Activated naive CD8-positive, alpha-beta T cell (primary cell): ENCODE results near the gene IFI27.
A peak's percentile ranks its signal among the peaks of the same experiment; 100 is the strongest.
"Not testable (repeated sequence)": the region's sequence is repeated elsewhere in the genome, so short reads cannot be mapped to it uniquely, and the experiment has no call there.

Source experiments
- H3K27ac Mint-ChIP-seq: one replicate; pipeline ENCODE4 v1.8.0; 2021; ENCODE audit warnings: mixed read lengths
- H3K27me3 Mint-ChIP-seq: one replicate; pipeline ENCODE4 v1.8.0; 2021; ENCODE audit warnings: mixed read lengths
- H3K36me3 Mint-ChIP-seq: one replicate; pipeline ENCODE4 v1.8.0; 2021; ENCODE audit warnings: mixed read lengths
- H3K4me1 Mint-ChIP-seq: one replicate; pipeline ENCODE4 v1.8.0; 2021; ENCODE audit warnings: low read depth, mixed read lengths
- H3K4me3 Mint-ChIP-seq: one replicate; pipeline ENCODE4 v1.8.0; 2021; ENCODE audit warnings: mild to moderate bottlenecking, mixed read lengths
- H3K9me3 Mint-ChIP-seq: one replicate; pipeline ENCODE4 v1.8.0; 2021; ENCODE audit warnings: low read depth, mixed read lengths

The IFI27 gene

GRCh38 chr14:94110552-94111181, at the start of gene IFI27:
TSS of gene IFI27 (plus strand) at chr14:94110736.
- no peak within 1 kb of the TSS for H3K4me3 Mint-ChIP-seq

GRCh38 chr14:94062344-94062940, 48.1 kb upstream of the IFI27 start:
- Mint-ChIP-seq H3K9me3 (no peaks in the 10 kb centered on the region), H3K4me3 (no peak overlapping the region), H3K36me3 (peaks cover 8% of the 10 kb centered on the region), H3K4me1 (peaks cover 83% of the 10 kb centered on the region), H3K27me3 (no peaks in the 10 kb centered on the region), H3K27ac (peak overlapping the region; percentile 52)

More at GRCh38 chr14:94110552-94111181, at the start of gene IFI27:
- Mint-ChIP-seq H3K36me3 (peaks cover 3% of the 10 kb centered on the region), H3K27me3 (no peaks in the 10 kb centered on the region), H3K9me3 (no peaks in the 10 kb centered on the region), H3K27ac (no peak within 1 kb of the TSS), H3K4me1 (no peaks in the 10 kb centered on the region)

- peak overlapping the region; percentile 48 for H3K27ac Mint-ChIP-seq
- peaks cover 9% of the 10 kb centered on the region for H3K9me3 Mint-ChIP-seq
- no peak overlapping the region for H3K4me3 Mint-ChIP-seq
- H3K27me3 Mint-ChIP-seq, result no peaks in the 10 kb centered on the region
- peaks cover 28% of the 10 kb centered on the region for H3K36me3 Mint-ChIP-seq
- peaks cover 87% of the 10 kb centered on the region for H3K4me1 Mint-ChIP-seq
Measured at GRCh38 chr14:94066089-94066676, 44.4 kb upstream of the IFI27 start.

GRCh38 chr14:94072076-94072475, 38.5 kb upstream of the IFI27 start:
- Mint-ChIP-seq H3K36me3 (peaks cover 52% of the 10 kb centered on the region), H3K27ac (peak overlapping the region; percentile 54), H3K4me1 (peaks cover 75% of the 10 kb centered on the region), H3K9me3 (peaks cover 22% of the 10 kb centered on the region)
- not testable (repeated sequence) for H3K27me3 Mint-ChIP-seq, H3K4me3 Mint-ChIP-seq

- H3K27ac Mint-ChIP-seq, result no peak overlapping the region
- H3K4me3 Mint-ChIP-seq, result peak overlapping the region; percentile 75
- H3K9me3 Mint-ChIP-seq, result peaks cover 13% of the 10 kb centered on the region
- peaks cover 71% of the 10 kb centered on the region for H3K4me1 Mint-ChIP-seq
- no peaks in the 10 kb centered on the region for H3K27me3 Mint-ChIP-seq
- H3K36me3 Mint-ChIP-seq, result peaks cover 51% of the 10 kb centered on the region
Measured at GRCh38 chr14:94074534-94074933, 36.0 kb upstream of the IFI27 start.

- H3K27me3 Mint-ChIP-seq, result no peaks in the 10 kb centered on the region
- H3K36me3 Mint-ChIP-seq, result peaks cover 52% of the 10 kb centered on the region
- peaks cover 13% of the 10 kb centered on the region for H3K9me3 Mint-ChIP-seq
- H3K4me3 Mint-ChIP-seq, result peak overlapping the region; percentile 100
- peaks cover 70% of the 10 kb centered on the region for H3K4me1 Mint-ChIP-seq
- no peak overlapping the region for H3K27ac Mint-ChIP-seq
Measured at GRCh38 chr14:94075008-94075407, 35.5 kb upstream of the IFI27 start.

- Mint-ChIP-seq H3K4me1 (peaks cover 65% of the 10 kb centered on the region), H3K36me3 (peaks cover 37% of the 10 kb centered on the region), H3K27ac (no peak overlapping the region), H3K9me3 (peaks cover 13% of the 10 kb centered on the region), H3K27me3 (no peaks in the 10 kb centered on the region), H3K4me3 (peak overlapping the region; percentile 100)
Measured at GRCh38 chr14:94077111-94077821, 33.3 kb upstream of the IFI27 start.

- no peak overlapping the region for H3K27ac Mint-ChIP-seq
- H3K4me3 Mint-ChIP-seq, result peak overlapping the region; percentile 100
- H3K9me3 Mint-ChIP-seq, result peaks cover 13% of the 10 kb centered on the region
- no peaks in the 10 kb centered on the region for H3K27me3 Mint-ChIP-seq
- H3K36me3 Mint-ChIP-seq, result peaks cover 36% of the 10 kb centered on the region
- H3K4me1 Mint-ChIP-seq, result peaks cover 66% of the 10 kb centered on the region
Measured at GRCh38 chr14:94077823-94078222, 32.7 kb upstream of the IFI27 start.

GRCh38 chr14:94079891-94080620, 30.5 kb upstream of the IFI27 start:
- H3K9me3 Mint-ChIP-seq, result peaks cover 6% of the 10 kb centered on the region
- H3K4me1 Mint-ChIP-seq, result peaks cover 55% of the 10 kb centered on the region
- no peaks in the 10 kb centered on the region for H3K27me3 Mint-ChIP-seq
- H3K4me3 Mint-ChIP-seq, result peak overlapping the region; percentile 100
- H3K27ac Mint-ChIP-seq, result peak overlapping the region; percentile 99
- peaks cover 27% of the 10 kb centered on the region for H3K36me3 Mint-ChIP-seq

GRCh38 chr14:94080621-94081385, 29.7 kb upstream of the IFI27 start, which contains the start of the genes DDX24 and IFI27L1:
TSS of gene DDX24 (minus strand) at chr14:94081202. CDS start at chr14:94079742, 1,460 bp downstream.
TSS of gene IFI27L1 (plus strand) at chr14:94081310. CDS start at chr14:94096938, 15,628 bp downstream.
- Mint-ChIP-seq H3K9me3 (no peaks in the 10 kb centered on the region), H3K4me3 (peak within 1 kb of the TSS; percentile 100), H3K4me1 (peaks cover 48% of the 10 kb centered on the region), H3K27ac (peak within 1 kb of the TSS; percentile 99), H3K27me3 (no peaks in the 10 kb centered on the region), H3K36me3 (peaks cover 21% of the 10 kb centered on the region)

GRCh38 chr14:94081386-94081820, 29.1 kb upstream of the IFI27 start:
- peaks cover 24% of the 10 kb centered on the region for H3K36me3 Mint-ChIP-seq

GRCh38 chr14:94087891-94088290, 22.6 kb upstream of the IFI27 start:
- Mint-ChIP-seq H3K36me3 (peaks cover 6% of the 10 kb centered on the region), H3K27me3 (no peaks in the 10 kb centered on the region), H3K9me3 (peaks cover 4% of the 10 kb centered on the region), H3K27ac (no peak overlapping the region), H3K4me3 (no peak overlapping the region), H3K4me1 (no peaks in the 10 kb centered on the region)

More at GRCh38 chr14:94081386-94081820, 29.1 kb upstream of the IFI27 start:
- Mint-ChIP-seq H3K4me3 (peak overlapping the region; percentile 100), H3K9me3 (peaks cover 4% of the 10 kb centered on the region), H3K27ac (peak overlapping the region; percentile 94), H3K4me1 (peaks cover 44% of the 10 kb centered on the region), H3K27me3 (no peaks in the 10 kb centered on the region)

GRCh38 chr14:94088516-94088915, 22.0 kb upstream of the IFI27 start:
- Mint-ChIP-seq H3K4me1 (no peaks in the 10 kb centered on the region), H3K9me3 (peaks cover 4% of the 10 kb centered on the region), H3K4me3 (no peak overlapping the region), H3K27me3 (no peaks in the 10 kb centered on the region), H3K36me3 (peaks cover 6% of the 10 kb centered on the region), H3K27ac (no peak overlapping the region)

- Mint-ChIP-seq H3K36me3 (peaks cover 5% of the 10 kb centered on the region), H3K4me1 (no peaks in the 10 kb centered on the region), H3K27ac (no peak overlapping the region), H3K9me3 (peaks cover 4% of the 10 kb centered on the region), H3K4me3 (no peak overlapping the region), H3K27me3 (no peaks in the 10 kb centered on the region)
Measured at GRCh38 chr14:94089479-94089878, 21.1 kb upstream of the IFI27 start.
